H1 (cell line): ENCODE measurements around the gene SPTBN4. TPM values are rescaled to one million over a fixed set of nuclear protein-coding genes. Genes with fewer than 3 reads are reported as not detected.

Experiments
- CHD1 ChIP-seq: IDR thresholded peaks from 2 replicates; pipeline ENCODE4 v1.6.1; 2012; ENCODE audit warnings: low read depth, low read length, improper control_type of control experiment
- JUN ChIP-seq: IDR thresholded peaks from 2 replicates; pipeline ENCODE4 v1.6.1; 2011; ENCODE audit warnings: low read depth, mild to moderate bottlenecking, improper control_type of control experiment, low read length
- polyA plus RNA-seq, 7 experiments: library from polyadenylated mRNA; depleted of rRNA in 3 of 7; stranded (reverse) in 5 of 7; unstranded in 2 of 7; fragments of >200 nt in 5 of 7; fragments of 200-250 nt in 2 of 7; gene quantifications; 1 replicate in 5 of 7; 2 replicates in 1 of 7; 4 replicates in 1 of 7; pipeline versions ENCODE4 v1.2.1 to v1.2.3, GENCODE V29; 2011 to 2013; ENCODE audit warnings: missing spikeins in 2 of 7, mixed read lengths in 2 of 7
- total RNA-seq: library from RNA; stranded (reverse); fragmentation: NEBNext Ultra II Directional; extraction: Animal tissue kit (Norgen Biotek cat#: 25700); gene quantifications from 2 replicates; pipeline ENCODE4 v1.2.1, GENCODE V29; 2021
- TF ChIP-seq, protein P1 (sequence below), 3 experiments: IDR thresholded peaks; 1 replicate in 2 of 3; 2 replicates in 1 of 3; pipeline versions ENCODE4 v1.5.1 to v1.6.1; 2011; ENCODE audit warnings: low read length in 3 of 3, mild to moderate bottlenecking in 3 of 3, inconsistent platforms in 2 of 3, low read depth in 1 of 3, moderate library complexity in 1 of 3; ENCODE audit not compliant: insufficient read depth in 1 of 3; ENCODE audit errors: control extremely low read depth in 1 of 3

The SPTBN4 gene
- total and polyA plus RNA-seq, 2 of the 8 experiments (the other 6 are each of a cell fraction or from before 2014, with no cell fraction given), result 1.9 to 3.0 TPM

DNA sequence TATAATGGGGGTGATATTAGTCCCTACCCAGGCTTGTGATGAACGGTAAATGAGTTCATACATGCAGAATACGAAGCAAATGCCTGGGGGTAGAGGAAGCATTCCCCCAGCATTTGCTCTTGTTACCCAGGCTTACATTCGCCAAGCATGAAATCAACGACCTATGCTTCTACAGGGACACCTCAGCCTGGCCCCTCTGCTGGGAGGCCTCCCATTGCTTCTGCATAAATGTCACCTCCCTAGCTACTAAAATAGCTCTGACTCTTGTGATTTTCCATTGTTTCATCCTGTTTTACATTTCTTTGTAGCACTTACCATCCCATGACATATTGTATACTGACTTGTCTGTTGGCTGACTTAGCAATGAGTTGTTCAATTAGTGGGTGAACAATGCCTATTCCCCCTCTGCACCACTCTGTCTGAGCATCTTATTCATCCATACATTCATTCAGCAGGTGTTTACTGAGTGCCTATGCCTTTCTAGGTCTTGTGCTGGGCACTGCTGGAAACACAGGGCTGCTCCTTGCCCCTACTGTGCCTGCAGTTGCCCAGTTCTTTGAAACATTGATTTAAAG lies 47.0 kb downstream of the SPTBN4 start (continued):
- TF ChIP-seq, protein P1, sequence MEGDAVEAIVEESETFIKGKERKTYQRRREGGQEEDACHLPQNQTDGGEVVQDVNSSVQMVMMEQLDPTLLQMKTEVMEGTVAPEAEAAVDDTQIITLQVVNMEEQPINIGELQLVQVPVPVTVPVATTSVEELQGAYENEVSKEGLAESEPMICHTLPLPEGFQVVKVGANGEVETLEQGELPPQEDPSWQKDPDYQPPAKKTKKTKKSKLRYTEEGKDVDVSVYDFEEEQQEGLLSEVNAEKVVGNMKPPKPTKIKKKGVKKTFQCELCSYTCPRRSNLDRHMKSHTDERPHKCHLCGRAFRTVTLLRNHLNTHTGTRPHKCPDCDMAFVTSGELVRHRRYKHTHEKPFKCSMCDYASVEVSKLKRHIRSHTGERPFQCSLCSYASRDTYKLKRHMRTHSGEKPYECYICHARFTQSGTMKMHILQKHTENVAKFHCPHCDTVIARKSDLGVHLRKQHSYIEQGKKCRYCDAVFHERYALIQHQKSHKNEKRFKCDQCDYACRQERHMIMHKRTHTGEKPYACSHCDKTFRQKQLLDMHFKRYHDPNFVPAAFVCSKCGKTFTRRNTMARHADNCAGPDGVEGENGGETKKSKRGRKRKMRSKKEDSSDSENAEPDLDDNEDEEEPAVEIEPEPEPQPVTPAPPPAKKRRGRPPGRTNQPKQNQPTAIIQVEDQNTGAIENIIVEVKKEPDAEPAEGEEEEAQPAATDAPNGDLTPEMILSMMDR (IDR thresholded peaks at IDR 0.05; ENCODE audit: control extremely low read depth in 1 of 3, insufficient read depth in 1 of 3, low read depth in 1 of 3, low read length in 3 of 3), result no peak
- TF ChIP-seq CHD1 (no peak), JUN (no peak)
